ENCODE measurements around the gene CD93.

Gene CD93

DNA sequence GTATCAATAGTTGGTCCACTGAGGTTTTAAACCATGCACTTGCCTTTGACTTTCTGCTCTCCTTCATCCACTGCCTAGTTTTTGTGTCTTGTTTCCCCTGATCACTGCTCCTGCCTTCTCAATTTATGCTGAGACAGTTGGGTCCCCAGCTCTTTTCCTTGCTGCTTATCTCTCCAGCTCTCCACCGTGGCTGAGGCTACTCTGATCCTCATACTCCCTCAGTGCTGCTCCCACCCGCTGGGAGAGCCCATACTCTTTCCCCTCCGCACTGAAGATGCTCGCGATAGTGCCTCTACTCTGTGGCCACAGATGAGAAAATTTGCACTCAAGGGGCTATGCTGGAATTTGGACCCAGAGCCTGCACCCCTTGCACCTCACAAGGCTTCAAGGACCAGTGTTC is 33.2 kb downstream of the CD93 start:
- Histone ChIP-seq H3K9ac (ENCODE audit: low read depth, low read length) (no peak overlapping the region), H3K9me3 (ENCODE audit: control insufficient read depth, insufficient read depth, low read length) (no peaks in the 10 kb centered on the region), H3K36me3 (ENCODE audit: insufficient read depth, low read length) (no peaks in the 10 kb centered on the region), H3K4me1 (ENCODE audit: insufficient read depth, low read length) (no peaks in the 10 kb centered on the region)

DNA sequence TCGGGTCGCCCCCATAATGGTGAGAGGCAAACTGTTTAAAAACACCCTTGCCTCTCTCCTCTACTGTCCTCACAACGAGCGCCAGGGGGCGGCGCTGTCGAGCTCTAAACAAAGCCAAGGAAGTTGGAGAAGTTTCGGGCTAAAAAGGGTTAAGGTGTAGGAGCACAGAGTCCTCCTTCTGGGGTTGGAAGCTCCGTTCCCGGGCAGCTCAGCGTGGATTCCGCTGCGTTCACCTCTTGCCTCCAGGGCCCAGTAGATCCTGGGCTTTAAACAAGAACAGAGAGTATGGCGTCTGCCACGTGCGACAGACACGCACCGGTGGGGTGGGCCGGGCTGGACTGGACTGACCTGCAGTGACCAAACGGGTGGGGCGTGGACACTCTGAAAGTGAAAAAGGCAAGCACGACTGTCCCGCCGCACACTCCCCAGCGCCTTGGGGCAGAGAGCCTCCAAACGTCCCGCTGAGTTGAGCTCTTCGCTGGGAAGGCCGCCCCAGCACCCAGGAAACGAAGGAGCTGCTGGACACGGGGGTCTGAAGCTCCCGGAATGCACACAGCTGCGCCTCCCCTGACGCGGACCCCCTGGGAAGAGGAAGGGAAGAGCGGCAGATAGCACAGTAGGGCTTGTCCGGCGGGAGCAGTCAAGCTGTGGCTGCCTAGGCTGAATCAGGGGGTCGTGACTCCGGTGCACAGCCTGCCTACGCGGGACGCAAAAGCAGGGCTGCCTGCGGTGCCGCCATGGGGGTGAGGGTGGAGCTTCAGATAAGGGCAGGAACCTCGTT is 35.1 kb downstream of the CD93 start:
- H3K9me3 ChIP-seq (ENCODE audit: control insufficient read depth, insufficient read depth, low read length) = no peaks in the 10 kb centered on the region
- peak overlapping the region; percentile 77 for H3K9ac ChIP-seq (ENCODE audit: low read depth, low read length)
- no peaks in the 10 kb centered on the region for H3K36me3 ChIP-seq (ENCODE audit: insufficient read depth, low read length)
- H3K4me1 ChIP-seq (ENCODE audit: insufficient read depth, low read length) = no peaks in the 10 kb centered on the region

DNA sequence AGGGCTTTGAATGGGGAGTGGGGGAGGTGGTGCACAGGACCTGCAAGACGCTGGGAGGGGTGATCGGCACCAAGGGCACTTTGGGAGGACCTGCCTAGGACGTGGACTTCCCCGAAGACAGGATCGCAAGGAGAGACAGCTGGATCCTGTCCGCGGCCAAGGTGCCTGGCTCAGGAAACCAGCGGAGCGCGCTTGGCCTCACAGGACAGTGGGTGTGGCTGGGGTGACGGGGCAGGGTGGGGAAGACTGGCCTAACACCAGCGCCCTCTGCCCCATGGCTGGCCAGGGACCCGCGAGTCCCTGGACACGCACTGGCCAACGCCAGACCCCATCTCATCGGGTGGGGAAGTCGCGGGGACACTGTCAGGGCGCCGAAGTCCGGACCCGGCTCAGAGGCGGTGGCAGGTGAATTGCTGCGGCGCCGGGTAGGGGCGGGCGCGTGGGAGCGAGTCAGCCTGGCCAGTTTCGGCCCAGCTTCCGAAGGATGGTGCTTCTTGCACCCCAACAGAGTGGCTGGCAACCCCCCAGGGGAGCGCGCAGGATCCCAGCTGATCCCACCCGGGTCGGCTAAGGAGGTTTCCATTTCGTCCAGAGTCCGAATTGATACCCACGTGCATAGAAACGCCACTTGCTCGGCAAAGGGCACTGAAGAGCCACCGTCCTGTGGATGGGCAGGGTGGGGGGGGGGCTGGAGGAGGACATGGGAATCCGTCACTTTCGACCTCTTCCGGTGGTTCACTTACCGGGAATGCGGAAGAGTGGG is 35.9 kb downstream of the CD93 start:
- no peaks in the 10 kb centered on the region for H3K9me3 ChIP-seq (ENCODE audit: control insufficient read depth, insufficient read depth, low read length)
- H3K9ac ChIP-seq (ENCODE audit: low read depth, low read length) = peak overlapping the region; percentile 77; the same call in 1 of the 2 replicates
- H3K4me1 ChIP-seq (ENCODE audit: insufficient read depth, low read length) = no peaks in the 10 kb centered on the region
- H3K36me3 ChIP-seq (ENCODE audit: insufficient read depth, low read length) = no peaks in the 10 kb centered on the region

DNA sequence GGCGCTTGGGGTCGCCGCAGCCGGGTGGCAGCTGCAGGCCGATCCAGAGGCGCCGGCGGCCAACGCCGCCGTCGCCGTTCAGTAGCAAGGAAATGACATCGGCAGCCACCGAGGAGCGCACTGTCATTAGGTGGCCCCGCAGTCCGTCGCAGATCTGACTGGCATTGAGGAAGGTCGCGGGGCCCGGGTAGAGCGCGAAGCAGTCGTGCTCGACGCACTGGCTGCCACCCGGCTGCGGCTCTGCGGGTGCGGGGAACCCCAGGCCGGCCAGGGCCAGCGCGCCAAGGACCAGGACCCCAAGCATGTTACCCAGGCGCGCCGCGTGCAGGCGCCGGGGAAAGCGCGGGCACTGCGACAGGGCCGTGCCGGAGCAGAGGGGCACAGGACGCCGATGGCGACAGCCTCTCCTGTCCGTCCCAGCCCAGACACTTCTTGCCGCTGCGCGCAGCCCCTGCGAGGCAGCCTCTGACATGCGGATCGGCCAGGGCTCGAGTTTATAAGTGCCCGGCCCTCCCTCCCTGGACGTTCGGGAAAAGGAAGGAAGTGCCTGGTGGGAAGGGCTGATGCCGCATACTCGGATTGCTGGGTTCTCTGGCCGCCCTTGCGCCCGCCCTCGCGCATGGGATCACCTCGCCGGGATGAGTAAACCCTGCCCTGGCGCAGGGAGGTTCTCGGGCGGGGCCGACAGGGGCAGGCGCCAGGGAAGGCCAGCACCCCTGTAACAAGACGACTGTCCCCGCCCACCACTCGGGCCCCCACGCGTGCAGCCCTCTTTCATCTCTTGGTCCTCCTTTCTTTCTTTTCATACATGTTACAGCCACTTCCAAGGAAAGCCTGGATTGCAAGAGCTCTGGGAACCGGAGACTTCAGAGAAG is 36.7 kb downstream of the CD93 start, which contains the start of gene THBD:
Gene THBD, minus strand, starts transcription at position 472 of the 875 bp plus-strand sequence. Its CDS starts 168 bp downstream, at position 304.
- Histone ChIP-seq H3K9ac (ENCODE audit: low read depth, low read length) (peak within 1 kb of the TSS; percentile 77; the same call in 1 of the 2 replicates), H3K4me1 (ENCODE audit: insufficient read depth, low read length) (no peaks in the 10 kb centered on the region), H3K9me3 (ENCODE audit: control insufficient read depth, insufficient read depth, low read length) (no peaks in the 10 kb centered on the region), H3K36me3 (ENCODE audit: insufficient read depth, low read length) (no peaks in the 10 kb centered on the region)

GRCh38 chr20:23048283-23049200 is 37.6 kb downstream of the CD93 start:
- Histone ChIP-seq H3K9me3 (ENCODE audit: control insufficient read depth, insufficient read depth, low read length) (no peaks in the 10 kb centered on the region), H3K9ac (ENCODE audit: low read depth, low read length) (peak overlapping the region; percentile 77; the same call in 1 of the 2 replicates), H3K4me1 (ENCODE audit: insufficient read depth, low read length) (no peaks in the 10 kb centered on the region), H3K36me3 (ENCODE audit: insufficient read depth, low read length) (no peaks in the 10 kb centered on the region)

GRCh38 chr20:23047738-23048214 is 38.3 kb downstream of the CD93 start:
- H3K36me3 ChIP-seq (ENCODE audit: insufficient read depth, low read length) = no peaks in the 10 kb centered on the region
- H3K4me1 ChIP-seq (ENCODE audit: insufficient read depth, low read length) = no peaks in the 10 kb centered on the region
- peak overlapping the region; percentile 9; the same call in 1 of the 2 replicates for H3K9ac ChIP-seq (ENCODE audit: low read depth, low read length)
- H3K9me3 ChIP-seq (ENCODE audit: control insufficient read depth, insufficient read depth, low read length) = no peaks in the 10 kb centered on the region

- H3K4me1 ChIP-seq (ENCODE audit: insufficient read depth, low read length) = no peaks in the 10 kb centered on the region
- peak overlapping the region; percentile 9; the same call in 1 of the 2 replicates for H3K9ac ChIP-seq (ENCODE audit: low read depth, low read length)
- no peaks in the 10 kb centered on the region for H3K36me3 ChIP-seq (ENCODE audit: insufficient read depth, low read length)
- no peaks in the 10 kb centered on the region for H3K9me3 ChIP-seq (ENCODE audit: control insufficient read depth, insufficient read depth, low read length)
Measured at GRCh38 chr20:23047001-23047737, 39.0 kb downstream of the CD93 start.

GRCh38 chr20:23046431-23046830 is 39.7 kb downstream of the CD93 start:
- H3K4me1 ChIP-seq (ENCODE audit: insufficient read depth, low read length) = no peaks in the 10 kb centered on the region
- H3K36me3 ChIP-seq (ENCODE audit: insufficient read depth, low read length) = no peaks in the 10 kb centered on the region
- H3K9ac ChIP-seq (ENCODE audit: low read depth, low read length) = no peak overlapping the region
- H3K9me3 ChIP-seq (ENCODE audit: control insufficient read depth, insufficient read depth, low read length) = no peaks in the 10 kb centered on the region

- Histone ChIP-seq H3K9ac (ENCODE audit: low read depth, low read length) (no peak overlapping the region), H3K9me3 (ENCODE audit: control insufficient read depth, insufficient read depth, low read length) (no peaks in the 10 kb centered on the region), H3K4me1 (ENCODE audit: insufficient read depth, low read length) (no peaks in the 10 kb centered on the region), H3K36me3 (ENCODE audit: insufficient read depth, low read length) (no peaks in the 10 kb centered on the region)
Measured at GRCh38 chr20:23043376-23043775, 42.7 kb downstream of the CD93 start.

DNA sequence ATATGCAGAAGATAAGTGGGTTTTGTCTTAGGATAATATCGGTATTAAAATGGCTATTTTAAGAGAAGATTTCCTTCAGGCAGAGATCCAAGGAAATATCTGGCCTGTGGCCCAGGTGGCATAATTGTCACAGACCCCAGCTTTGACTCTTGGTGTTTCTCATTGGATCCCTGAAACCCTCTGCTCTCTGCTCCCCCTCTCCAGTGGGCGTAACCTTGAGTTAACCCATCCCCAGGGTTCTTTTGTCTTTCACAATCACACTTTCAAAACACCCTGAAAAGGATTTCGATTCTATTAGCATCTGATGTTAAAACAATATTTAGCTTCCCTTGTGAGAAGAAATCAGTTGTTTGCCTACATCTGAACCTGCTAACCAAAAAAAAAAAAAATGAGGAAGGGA is 43.9 kb downstream of the CD93 start:
- no peaks in the 10 kb centered on the region for H3K36me3 ChIP-seq (ENCODE audit: insufficient read depth, low read length)
- H3K9me3 ChIP-seq (ENCODE audit: control insufficient read depth, insufficient read depth, low read length) = no peaks in the 10 kb centered on the region
- no peaks in the 10 kb centered on the region for H3K4me1 ChIP-seq (ENCODE audit: insufficient read depth, low read length)
- no peak overlapping the region for H3K9ac ChIP-seq (ENCODE audit: low read depth, low read length)

GRCh38 chr20:23039885-23040508 is 46.1 kb downstream of the CD93 start:
- no peak overlapping the region for H3K9ac ChIP-seq (ENCODE audit: low read depth, low read length)
- H3K36me3 ChIP-seq (ENCODE audit: insufficient read depth, low read length) = no peaks in the 10 kb centered on the region
- H3K9me3 ChIP-seq (ENCODE audit: control insufficient read depth, insufficient read depth, low read length) = no peaks in the 10 kb centered on the region

DNA sequence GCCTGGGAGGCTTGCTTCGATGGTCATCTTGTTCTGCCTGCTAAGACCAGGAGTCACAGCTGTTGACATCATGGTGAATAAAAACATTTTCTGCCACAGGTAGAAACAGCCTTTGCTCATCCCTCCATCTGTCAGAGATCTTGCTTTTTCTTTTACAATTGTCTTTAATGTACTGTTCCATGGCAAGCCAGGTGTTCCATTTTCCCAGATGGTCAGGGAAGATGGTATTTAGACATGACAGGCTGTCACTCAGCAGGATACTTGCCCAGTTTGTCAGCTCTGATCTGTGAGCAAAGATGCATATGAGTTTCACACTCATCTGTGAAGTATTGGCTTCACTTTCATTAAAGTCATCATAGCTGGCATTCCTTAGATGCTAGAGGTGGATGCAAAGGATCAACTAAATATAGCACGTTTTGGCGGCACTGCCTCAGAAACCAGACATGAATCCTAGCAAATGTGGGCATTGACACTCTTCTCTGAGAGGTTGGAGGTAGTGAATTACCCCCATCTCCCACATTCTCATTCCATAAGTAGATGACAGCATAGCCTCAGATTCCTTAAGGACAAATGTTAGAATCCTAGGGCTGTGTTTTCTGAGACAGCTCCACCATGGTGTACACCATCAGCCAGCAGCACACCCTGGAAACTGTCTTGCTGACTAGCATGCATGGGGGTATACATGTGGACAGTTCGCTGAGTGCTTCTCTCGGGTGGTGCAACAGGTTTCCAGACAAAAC is 46.8 kb downstream of the CD93 start:
- H3K36me3 ChIP-seq (ENCODE audit: insufficient read depth, low read length) = no peaks in the 10 kb centered on the region
- H3K9ac ChIP-seq (ENCODE audit: low read depth, low read length) = no peak overlapping the region
- H3K4me1 ChIP-seq (ENCODE audit: insufficient read depth, low read length) = no peaks in the 10 kb centered on the region
- no peaks in the 10 kb centered on the region for H3K9me3 ChIP-seq (ENCODE audit: control insufficient read depth, insufficient read depth, low read length)

More at GRCh38 chr20:23039885-23040508, 46.1 kb downstream of the CD93 start:
- H3K4me1 ChIP-seq (ENCODE audit: insufficient read depth, low read length) = no peaks in the 10 kb centered on the region
